GM12875 (cell line): ENCODE results near the gene PPP6R1.
A peak's percentile ranks its signal among the peaks of the same experiment; 100 is the strongest.

Experiments used
- H3K4me3 ChIP-seq: one replicate; pipeline ENCODE4 v1.5.1; 2011; ENCODE audit warnings: low read depth, low read length, control low read depth
- CTCF ChIP-seq: IDR thresholded peaks from 2 replicates; pipeline ENCODE4 v1.5.1; 2011; ENCODE audit warnings: low read depth, mild to moderate bottlenecking, control low read depth, inconsistent platforms, low read length, moderate library complexity, borderline replicate concordance; ENCODE audit not compliant: insufficient read depth

The PPP6R1 gene

DNA sequence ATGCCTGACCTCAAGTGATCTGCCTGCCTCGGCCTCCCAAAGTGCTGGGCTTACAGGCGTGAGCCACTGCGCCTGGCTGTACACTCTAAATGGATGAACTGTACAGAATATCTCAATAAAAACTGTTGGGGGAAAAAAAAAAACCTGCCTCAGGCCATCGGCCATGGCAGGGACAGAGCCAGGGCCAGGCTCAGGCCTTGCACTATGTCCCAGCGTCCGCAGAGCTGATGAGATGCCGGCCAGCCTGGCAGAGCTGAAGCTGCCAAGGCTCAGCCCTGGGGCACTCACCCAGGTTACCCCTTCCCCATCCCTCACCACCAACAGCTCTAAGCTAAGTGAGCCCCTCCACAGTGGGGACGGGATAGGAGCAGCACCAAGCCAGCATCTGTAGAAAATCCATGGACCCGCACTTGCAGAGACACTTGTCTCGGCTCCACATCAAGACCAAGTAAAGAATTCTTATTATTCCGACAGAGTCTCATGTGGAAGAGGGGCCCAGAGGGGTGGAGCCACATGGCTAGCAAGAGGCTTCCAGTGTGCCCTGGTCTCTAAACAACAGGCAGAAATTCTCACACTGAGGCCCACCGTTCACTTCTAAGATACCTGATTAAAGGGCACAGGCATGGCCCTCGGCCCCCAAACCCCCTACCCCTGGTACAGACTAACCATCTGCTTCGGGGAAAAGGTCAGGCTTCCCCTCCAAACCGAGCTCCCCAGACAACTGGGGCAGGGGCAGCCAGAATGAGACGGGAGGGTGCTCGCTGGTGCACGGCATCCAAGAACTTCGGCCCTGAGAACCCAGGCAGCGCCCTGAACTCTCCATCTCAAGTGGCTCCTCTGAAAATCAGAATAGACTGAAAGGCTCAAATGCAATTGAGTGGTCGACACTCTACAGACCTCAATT is 5.8 kb downstream of the PPP6R1 start:
- peak overlapping the region; percentile 99 for H3K4me3 ChIP-seq
- no peak for TF ChIP-seq CTCF

DNA sequence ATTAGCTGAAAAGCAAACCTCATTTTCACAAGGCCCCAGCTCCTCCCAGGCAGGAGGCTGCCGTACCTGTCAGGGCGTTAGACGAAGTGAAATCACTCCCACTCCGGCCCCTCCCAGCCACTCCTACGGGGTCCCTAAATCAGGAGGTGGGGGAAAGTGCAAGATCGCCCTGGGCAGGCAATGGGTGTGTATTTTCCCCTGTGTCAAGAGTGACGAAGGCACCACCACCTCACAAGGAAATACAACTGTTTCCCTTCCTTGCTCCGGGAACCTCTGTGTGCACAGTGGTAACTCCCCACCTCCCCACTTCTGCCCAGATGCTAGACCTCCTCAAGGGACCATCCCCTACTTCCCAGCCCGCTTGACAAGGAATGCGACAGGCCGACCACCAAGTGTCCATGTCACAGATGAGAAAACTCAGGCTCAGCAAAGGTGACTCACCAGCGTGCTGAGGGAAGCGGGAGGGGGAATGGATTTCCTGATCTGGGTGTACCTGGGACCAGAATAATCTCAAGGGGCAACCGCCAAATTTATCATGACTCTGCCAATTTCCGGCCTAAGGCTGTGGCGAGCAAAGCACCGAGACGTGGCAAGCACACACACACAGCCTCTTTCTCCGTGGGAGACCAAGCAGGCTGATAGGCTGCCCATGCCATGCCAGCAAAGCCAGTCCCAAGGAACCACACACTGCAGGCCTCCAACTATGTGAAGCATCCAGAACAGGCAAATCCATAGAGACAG is 7.3 kb downstream of the PPP6R1 start:
- no peak for TF ChIP-seq CTCF

GRCh38 chr19:55250262-55251036 is 8.4 kb downstream of the PPP6R1 start:
- H3K4me3 ChIP-seq = no peak overlapping the region
- TF ChIP-seq CTCF = no peak

More for the DNA sequence above, 7.3 kb downstream of the PPP6R1 start:
- peak overlapping the region; percentile 23 for H3K4me3 ChIP-seq

DNA sequence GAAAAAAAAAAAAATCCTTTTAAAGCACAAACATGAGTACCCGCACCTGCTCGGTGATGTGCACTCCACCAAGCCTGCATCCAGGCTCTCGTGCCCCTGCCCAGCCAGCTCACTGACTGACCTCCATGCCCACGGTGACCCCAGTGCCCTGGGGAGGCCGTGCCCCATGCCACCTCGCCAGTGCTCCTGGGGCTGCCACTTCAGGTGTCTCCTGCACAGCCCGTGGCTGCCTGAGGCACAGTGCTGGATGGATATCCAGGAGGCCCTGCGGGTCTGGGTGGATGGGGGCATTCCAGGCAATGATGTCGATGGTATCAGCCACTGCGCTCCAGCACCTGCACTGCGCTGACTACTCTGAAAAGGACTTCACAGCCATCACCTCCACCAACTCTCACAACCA is 9.0 kb downstream of the PPP6R1 start:
- TF ChIP-seq CTCF = no peak
- no peak overlapping the region for H3K4me3 ChIP-seq

GRCh38 chr19:55248704-55249103 is 10.1 kb downstream of the PPP6R1 start:
- no peak overlapping the region for H3K4me3 ChIP-seq
- no peak for TF ChIP-seq CTCF

GRCh38 chr19:55248166-55248675 is 10.6 kb downstream of the PPP6R1 start:
- H3K4me3 ChIP-seq = no peak overlapping the region
- TF ChIP-seq CTCF = no peak
